Stimulated activated naive CD8-positive, alpha-beta T cell treated with anti-CD3 and anti-CD28 coated beads, Interleukin-15, amount 100 ng/mL, for 72 hours (primary cell): Measurements from ENCODE around the gene CTCF.

Source experiments
- ATAC-seq: fragments of 150-1000 bp; cut with Tn5 transposase; 2 replicates; pipeline ENCODE4 v1.10.0; 2021; ENCODE audit warnings: mild to moderate bottlenecking, moderate library complexity
- DNase-seq, 2 donors: peaks; one replicate each; pipeline ENCODE4 v3.0.0; 2021 to 2022
- H3K27ac Mint-ChIP-seq, 2 donors: one replicate each; pipeline ENCODE4 v1.8.0; 2022; ENCODE audit warnings: mild to moderate bottlenecking in 2 of 2, mixed read lengths in 2 of 2, moderate library complexity in 2 of 2
- H3K27me3 Mint-ChIP-seq: one replicate; pipeline ENCODE4 v1.8.0; 2022; ENCODE audit warnings: mixed read lengths
- H3K4me1 Mint-ChIP-seq: one replicate; pipeline ENCODE4 v1.8.0; 2022; ENCODE audit warnings: mild to moderate bottlenecking, mixed read lengths
- H3K4me3 Mint-ChIP-seq, 2 donors: one replicate each; pipeline ENCODE4 v1.8.0; 2022; ENCODE audit warnings: mild to moderate bottlenecking in 2 of 2, mixed read lengths in 2 of 2, moderate library complexity in 1 of 2
- H3K9me3 Mint-ChIP-seq, 2 donors: one replicate each; pipeline ENCODE4 v1.8.0; 2022; ENCODE audit warnings: mixed read lengths in 2 of 2

Gene CTCF

DNA sequence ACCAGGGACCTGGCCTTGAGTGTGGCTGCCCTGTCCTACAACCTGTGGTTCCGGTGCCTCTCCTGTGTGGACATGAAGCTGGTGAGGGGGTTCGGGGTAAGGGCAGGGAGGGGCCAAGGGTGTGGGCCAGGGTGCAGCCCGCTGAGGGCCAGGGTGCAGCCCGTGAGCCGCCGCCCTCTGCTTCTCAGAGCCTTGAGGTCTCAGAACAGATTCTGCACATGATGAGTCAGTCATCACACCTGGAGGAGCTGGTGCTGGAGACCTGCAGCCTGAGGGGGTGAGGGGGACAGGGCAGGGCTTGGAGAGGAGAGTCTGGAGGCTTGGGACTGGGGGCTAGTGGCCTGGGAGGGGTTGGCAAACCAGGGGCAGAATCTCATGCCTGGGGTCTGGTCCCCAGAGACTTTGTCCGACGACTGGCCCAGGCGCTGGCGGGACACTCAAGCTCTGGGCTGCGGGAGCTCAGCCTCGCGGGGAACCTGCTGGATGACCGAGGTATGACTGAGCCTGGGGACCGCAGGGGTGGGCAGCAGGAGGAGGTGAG is 84.9 kb downstream of the CTCF start:
- Mint-ChIP-seq H3K27ac (peak overlapping the region in 1 of 2 donors; percentile 76), H3K4me3 (peak overlapping the region in 1 of 2 donors; percentile 79), H3K9me3 (no peaks in the 10 kb centered on the region), H3K27me3 (no peaks in the 10 kb centered on the region), H3K4me1 (peaks cover 42% of the 10 kb centered on the region)
- no peak for DNase-seq
- no peak for ATAC-seq

DNA sequence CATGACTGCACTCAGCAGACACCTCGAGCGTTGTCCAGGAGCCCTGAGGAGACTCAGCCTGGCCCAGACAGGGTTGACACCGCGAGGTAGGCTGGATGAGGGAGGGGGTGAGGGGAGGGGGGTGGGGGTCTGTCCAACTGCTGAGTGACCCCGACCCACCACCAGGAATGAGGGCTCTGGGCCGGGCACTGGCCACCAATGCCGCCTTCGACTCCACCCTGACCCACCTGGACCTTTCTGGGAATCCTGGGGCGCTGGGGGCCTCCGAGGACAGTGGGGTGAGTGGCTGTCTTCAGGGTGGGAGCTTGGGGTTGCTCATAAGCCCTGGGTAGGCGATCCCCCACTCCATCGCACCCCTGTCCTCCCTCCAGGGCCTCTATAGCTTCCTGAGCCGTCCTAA is 85.4 kb downstream of the CTCF start:
- H3K4me1 Mint-ChIP-seq = peaks cover 43% of the 10 kb centered on the region
- peak overlapping the region in 1 of 2 donors; percentile 85 for H3K27ac Mint-ChIP-seq
- no peak for DNase-seq
- no peaks in the 10 kb centered on the region for H3K27me3 Mint-ChIP-seq
- no peak overlapping the region for H3K4me3 Mint-ChIP-seq
- ATAC-seq = no peak
- H3K9me3 Mint-ChIP-seq = no peaks in the 10 kb centered on the region

DNA sequence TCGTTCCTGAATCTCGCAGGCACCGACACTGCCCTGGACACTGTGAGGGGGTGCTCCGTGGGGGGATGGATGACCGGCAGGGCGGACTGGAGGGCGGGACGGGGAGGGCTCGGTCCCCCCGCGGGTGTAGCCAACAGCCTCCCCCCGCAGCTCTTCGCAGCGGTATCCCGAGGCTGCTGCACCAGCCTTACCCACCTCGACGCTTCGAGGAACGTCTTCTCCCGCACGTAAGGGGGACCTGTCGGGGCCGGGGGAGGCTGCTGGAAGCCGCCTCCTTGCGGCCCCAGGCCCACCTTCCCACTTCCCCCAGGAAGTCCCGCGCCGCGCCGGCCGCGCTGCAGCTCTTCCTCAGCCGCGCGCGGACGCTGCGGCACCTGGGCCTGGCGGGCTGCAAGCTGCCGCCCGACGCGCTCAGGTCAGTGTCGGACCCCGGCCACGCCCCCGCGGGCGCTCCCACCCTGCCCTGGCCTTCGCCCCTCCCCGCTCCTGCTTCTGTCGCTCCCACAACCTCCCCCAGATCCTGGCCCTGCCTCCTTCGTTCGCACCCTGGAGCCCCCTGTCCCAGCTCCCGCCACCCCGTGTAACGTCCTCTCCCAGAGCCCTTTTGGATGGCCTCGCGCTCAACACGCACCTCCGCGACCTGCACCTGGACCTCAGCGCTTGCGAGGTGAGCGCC is 85.9 kb downstream of the CTCF start:
- ATAC-seq = no peak
- H3K4me3 Mint-ChIP-seq = no peak overlapping the region
- peak overlapping the region in 1 of 2 donors; percentile 85 for H3K27ac Mint-ChIP-seq
- no peaks in the 10 kb centered on the region for H3K9me3 Mint-ChIP-seq
- peaks cover 43% of the 10 kb centered on the region for H3K4me1 Mint-ChIP-seq
- H3K27me3 Mint-ChIP-seq = no peaks in the 10 kb centered on the region
- DNase-seq = no peak

DNA sequence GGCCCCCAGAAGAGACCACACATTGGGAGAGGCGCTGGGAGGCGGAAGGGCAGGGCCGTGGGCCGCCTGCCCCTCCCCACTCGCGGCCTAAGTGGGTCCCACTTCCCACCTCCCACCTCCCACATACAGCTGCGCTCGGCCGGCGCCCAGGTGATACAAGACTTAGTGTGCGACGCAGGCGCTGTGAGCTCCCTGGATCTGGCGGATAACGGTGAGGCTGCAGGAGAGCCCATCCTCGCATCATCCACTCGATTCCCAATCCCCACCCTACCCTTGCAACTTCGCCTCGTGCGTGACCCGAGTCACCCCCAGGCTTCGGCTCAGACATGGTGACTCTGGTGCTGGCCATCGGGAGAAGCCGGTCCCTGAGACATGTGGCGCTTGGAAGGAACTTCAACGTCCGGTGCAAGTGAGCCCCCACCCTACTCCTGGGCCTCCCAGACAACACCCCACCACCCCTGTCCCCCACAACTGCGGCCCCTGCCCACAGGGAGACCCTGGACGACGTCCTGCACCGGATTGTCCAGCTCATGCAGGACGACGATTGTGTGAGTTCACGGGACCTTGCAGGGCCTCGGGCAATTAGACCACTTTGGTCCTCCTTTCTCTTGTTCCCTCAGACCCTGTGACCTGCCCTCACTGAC is 86.6 kb downstream of the CTCF start:
- Mint-ChIP-seq H3K4me1 (peaks cover 40% of the 10 kb centered on the region), H3K4me3 (no peak overlapping the region), H3K9me3 (no peaks in the 10 kb centered on the region), H3K27me3 (no peaks in the 10 kb centered on the region), H3K27ac (no peak overlapping the region)
- DNase-seq (no peak), ATAC-seq (no peak)

DNA sequence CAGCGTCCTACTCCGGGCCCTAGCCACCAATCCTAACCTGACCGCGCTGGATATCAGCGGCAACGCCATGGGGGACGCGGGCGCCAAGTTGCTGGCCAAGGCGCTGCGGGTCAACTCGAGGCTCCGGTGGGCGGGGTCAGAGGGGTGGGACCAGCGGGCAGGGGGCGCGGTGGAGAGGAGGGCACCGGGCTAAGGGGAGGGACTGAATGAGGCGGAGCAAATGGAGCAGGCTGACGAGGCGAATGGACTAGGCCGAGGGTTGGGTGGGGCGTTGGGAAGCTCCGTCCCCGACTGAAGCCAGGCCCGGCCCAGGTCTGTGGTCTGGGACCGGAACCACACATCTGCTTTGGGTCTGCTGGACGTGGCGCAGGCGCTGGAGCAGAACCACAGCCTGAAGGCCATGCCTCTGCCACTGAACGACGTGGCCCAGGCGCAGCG is 87.2 kb downstream of the CTCF start:
- Mint-ChIP-seq H3K9me3 (no peaks in the 10 kb centered on the region), H3K4me1 (peaks cover 34% of the 10 kb centered on the region), H3K27me3 (no peaks in the 10 kb centered on the region), H3K27ac (no peak overlapping the region), H3K4me3 (no peak overlapping the region)
- DNase-seq = no peak
- no peak for ATAC-seq

DNA sequence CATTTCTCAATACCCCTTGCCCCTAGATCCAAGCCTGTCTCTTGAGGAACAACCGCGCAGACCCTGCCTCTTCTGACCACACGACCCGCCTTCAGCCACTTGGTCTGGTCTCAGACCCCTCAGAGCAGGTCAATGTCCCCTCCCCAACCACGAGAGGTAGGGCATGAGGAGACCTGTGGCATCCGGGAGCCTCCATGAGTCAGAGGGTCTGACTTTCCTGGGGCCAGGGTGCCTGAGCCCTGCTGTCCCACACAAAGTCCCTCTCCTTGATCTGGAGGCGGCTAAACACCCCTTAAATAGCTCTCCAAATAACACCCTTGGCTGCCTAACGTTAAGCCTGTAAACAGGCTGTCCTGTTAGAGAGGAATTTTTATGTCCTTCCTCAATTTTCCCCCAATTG is 87.7 kb downstream of the CTCF start:
- no peaks in the 10 kb centered on the region for H3K9me3 Mint-ChIP-seq

DNA sequence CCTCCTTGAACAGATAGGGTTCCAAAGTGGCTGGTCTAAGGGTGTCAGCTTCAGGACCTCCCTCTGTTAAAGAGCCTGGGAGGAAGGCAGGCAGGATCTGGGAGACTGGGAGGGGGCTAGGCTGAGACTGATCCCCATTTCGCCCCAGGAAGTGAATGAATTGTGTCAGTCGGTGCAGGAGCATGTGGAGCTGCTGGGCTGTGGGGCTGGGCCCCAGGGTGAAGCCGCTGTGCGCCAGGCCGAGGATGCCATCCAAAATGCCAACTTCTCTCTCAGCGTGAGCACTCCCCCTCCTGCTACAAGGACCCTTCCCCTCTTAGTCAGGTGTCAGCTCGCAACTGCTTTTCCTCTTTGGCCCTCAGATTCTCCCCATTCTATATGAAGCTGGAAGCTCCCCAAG is 88.7 kb downstream of the CTCF start:
- H3K4me3 Mint-ChIP-seq = no peak overlapping the region
- no peak for DNase-seq
- H3K4me1 Mint-ChIP-seq = peaks cover 31% of the 10 kb centered on the region
- no peak overlapping the region for H3K27ac Mint-ChIP-seq
- no peaks in the 10 kb centered on the region for H3K27me3 Mint-ChIP-seq
- no peak for ATAC-seq
- H3K9me3 Mint-ChIP-seq = no peaks in the 10 kb centered on the region

More for the DNA sequence above, 87.7 kb downstream of the CTCF start:
- Mint-ChIP-seq H3K27me3 (no peaks in the 10 kb centered on the region), H3K4me3 (no peak overlapping the region), H3K4me1 (peaks cover 32% of the 10 kb centered on the region), H3K27ac (no peak overlapping the region)
- ATAC-seq (no peak), DNase-seq (no peak)

DNA sequence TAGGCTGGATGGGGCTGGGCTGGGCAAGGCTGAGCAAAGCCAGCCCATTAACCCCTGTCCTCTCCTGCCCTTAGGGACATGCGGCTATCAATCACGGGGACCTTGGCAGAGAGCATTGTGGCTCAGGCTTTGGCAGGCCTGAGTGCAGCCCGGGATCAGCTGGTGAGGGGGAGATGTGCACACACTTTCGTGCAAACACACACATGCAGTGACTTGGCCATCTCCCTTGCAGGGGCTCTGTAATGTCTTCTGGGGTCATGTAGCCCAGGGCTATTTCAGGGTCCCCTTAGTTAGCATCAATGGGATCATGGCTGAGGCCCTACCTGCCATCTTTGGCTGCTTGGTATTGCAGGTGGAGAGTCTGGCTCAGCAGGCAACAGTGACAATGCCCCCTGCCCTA is 89.5 kb downstream of the CTCF start:
- no peak for ATAC-seq
- Mint-ChIP-seq H3K27ac (peak overlapping the region in 1 of 2 donors; percentile 95), H3K9me3 (no peaks in the 10 kb centered on the region), H3K4me1 (peaks cover 23% of the 10 kb centered on the region), H3K4me3 (no peak overlapping the region), H3K27me3 (no peaks in the 10 kb centered on the region)
- DNase-seq = no peak

DNA sequence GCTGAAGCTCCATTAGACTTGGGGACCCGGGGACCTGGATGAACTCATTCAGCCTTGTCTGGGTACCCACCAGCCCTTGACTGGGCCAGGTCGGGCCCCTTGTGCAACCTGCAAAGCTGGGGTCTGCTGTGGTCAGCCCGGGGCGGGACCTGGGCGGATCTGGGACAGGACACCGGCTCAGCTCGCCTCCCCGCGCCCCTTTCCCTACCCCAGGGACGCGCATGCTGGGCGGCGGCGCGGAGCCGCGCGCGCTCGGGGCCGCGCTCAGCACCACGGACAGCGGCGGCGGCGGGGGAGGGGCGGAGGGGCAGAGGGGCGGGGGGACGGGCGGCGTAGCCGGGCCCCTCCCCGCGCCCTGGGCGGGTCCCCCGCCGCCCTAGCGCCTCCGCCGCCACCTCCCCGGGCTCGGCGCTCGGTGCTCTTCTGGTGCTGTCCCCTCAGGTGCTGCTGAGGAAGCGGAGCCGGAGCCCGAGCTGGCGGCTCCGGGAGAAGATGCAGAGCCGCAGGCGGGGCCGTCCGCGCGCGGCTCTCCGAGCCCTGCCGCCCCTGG is 90.3 kb downstream of the CTCF start:
- H3K9me3 Mint-ChIP-seq = no peaks in the 10 kb centered on the region

DNA sequence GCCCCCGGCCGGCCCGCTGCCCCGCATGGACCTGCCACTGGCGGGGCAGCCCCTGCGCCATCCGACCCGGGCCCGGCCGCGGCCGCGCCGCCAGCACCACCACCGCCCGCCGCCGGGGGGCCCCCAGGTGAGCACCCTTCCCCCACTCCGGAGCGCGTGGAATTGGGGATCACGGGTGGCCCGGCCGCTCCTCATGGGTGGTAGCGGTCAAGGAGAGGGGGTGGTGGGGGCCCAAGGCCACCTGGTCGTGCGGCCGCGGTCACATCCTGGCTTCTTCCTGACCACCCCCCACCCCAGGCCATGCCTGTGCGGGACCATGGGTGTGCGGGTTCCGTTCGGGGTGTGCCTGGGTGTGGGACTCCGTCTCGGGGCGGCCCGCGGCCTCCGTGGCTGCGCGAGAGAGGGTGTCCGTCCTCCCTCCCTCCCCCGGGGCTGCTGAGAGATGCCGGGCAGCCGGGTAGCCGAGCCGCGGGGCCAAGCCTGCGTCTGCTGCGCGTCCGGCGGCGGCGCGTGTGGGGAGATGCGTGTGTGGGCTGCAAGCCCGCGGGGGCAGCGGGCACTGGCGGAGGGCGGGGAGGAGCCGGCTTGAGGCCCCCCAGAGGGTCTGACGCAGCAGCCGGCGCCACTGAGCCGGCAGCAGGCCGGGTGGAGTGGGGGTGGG is 90.9 kb downstream of the CTCF start:
- H3K27ac Mint-ChIP-seq = no peak overlapping the region
- no peaks in the 10 kb centered on the region for H3K9me3 Mint-ChIP-seq
- ATAC-seq (peak; percentile 44), DNase-seq (no peak)
- H3K27me3 Mint-ChIP-seq = no peaks in the 10 kb centered on the region
- peaks cover 26% of the 10 kb centered on the region for H3K4me1 Mint-ChIP-seq
- no peak overlapping the region for H3K4me3 Mint-ChIP-seq

More for the DNA sequence above, 90.3 kb downstream of the CTCF start:
- Mint-ChIP-seq H3K27ac (no peak overlapping the region), H3K4me1 (peaks cover 20% of the 10 kb centered on the region), H3K4me3 (no peak overlapping the region), H3K27me3 (no peaks in the 10 kb centered on the region)
- DNase-seq (no peak), ATAC-seq (peak; percentile 47)

DNA sequence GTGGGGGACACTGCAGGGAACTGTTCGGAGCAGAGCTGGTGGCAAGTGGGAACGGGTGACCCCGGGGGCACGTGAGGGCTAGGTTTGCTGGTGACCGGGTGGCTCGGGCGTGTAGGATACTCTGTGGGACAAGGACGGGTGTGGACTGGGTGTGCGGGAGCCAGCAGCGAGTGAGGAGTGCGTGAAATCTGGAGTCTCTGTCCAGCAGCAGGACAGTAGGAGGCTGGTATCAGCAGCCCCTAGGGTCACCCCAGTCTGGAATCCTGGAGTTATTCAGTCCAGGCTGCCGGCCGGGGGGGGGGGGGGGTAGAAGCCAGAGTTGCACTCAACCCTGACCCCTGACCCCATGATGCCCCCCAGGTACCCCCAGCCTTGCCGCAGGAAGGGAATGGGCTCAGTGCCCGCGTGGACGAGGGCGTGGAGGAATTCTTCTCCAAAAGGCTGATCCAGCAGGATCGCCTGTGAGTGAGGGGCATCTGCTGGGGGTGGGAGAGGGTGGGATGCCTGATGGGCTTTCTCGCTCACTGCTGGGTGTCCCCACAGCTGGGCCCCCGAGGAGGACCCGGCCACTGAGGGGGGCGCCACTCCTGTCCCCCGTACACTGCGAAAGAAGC is 91.6 kb downstream of the CTCF start:
- H3K4me3 Mint-ChIP-seq = no peak overlapping the region
- H3K27me3 Mint-ChIP-seq = no peaks in the 10 kb centered on the region
- peak; percentile 8 for ATAC-seq
- H3K27ac Mint-ChIP-seq = no peak overlapping the region
- no peaks in the 10 kb centered on the region for H3K9me3 Mint-ChIP-seq
- peaks cover 32% of the 10 kb centered on the region for H3K4me1 Mint-ChIP-seq
- DNase-seq = no peak

DNA sequence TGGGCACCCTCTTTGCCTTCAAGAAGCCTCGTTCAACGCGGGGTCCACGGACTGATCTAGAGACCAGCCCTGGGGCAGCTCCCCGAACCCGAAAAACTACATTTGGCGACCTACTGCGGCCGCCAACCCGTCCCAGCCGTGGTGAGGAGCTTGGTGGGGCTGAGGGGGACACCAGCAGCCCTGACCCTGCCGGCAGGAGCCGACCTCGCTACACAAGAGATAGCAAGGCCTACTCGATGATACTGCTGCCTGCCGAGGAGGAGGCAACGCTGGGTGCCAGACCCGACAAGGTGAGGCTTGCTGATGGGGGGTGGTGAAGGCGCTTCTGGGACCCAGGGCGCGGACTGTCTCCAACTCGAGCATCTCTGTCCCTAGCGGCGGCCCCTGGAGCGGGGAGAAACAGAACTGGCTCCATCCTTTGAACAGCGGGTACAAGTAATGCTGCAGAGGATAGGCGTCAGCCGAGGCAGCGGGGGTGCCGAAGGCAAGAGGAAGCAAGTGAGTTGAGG is 92.1 kb downstream of the CTCF start:
- no peak for ATAC-seq
- Mint-ChIP-seq H3K9me3 (no peaks in the 10 kb centered on the region), H3K27me3 (no peaks in the 10 kb centered on the region), H3K27ac (no peak overlapping the region), H3K4me1 (peaks cover 38% of the 10 kb centered on the region), H3K4me3 (no peak overlapping the region)
- no peak for DNase-seq

DNA sequence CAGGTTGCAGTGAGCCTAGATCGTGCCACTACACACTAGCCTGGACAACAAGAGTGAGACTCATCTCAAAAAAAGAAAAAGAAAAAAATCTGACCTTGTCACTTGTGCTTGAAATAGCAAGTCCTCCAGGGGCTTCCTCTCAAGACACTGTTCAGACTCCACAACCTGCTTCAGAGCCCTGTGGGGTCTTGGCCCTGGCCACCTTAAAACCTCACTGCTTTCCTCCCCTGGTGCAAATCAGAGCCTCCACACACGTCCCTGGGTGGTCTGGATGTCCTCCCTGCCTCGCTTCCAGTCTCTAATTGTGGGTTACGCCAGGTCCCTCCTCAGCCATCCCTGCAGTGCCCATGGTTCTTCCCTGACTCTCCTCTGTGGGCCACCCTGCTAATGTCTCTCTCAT is 93.0 kb downstream of the CTCF start:
- Mint-ChIP-seq H3K9me3 (no peaks in the 10 kb centered on the region), H3K4me3 (no peak overlapping the region), H3K4me1 (peaks cover 42% of the 10 kb centered on the region), H3K27ac (peak overlapping the region; percentile 54 to 87), H3K27me3 (no peaks in the 10 kb centered on the region)
- no peak for DNase-seq
- ATAC-seq = no peak

DNA sequence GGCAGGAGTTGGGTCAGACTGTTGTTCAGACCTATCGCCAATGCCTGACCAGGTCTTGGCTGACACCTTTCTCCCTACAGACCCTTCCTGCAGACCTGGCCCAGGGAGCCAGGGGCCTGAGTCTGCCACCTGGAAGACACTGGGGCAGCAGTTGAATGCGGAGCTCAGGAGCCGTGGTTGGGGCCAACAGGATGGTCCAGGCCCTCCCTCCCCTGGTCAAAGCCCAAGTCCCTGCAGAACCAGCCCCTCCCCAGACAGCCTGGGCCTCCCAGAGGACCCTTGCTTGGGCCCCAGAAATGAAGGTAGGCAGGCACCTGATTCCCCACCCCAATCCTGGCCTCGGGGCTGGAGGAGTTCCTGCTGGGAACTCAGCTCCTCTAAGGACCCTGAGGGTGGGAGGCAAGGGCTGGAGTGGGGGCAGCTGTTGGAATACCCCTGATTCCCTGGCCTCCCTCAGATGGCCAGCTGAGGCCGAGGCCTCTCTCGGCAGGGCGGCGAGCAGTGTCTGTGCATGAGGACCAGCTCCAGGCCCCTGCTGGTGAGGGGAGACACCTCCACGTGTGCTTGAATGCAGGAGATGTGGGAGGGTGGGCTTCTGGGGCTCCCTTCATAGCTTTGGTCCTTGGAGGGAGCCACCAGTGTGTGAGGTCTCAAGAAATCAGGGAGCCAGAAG is 94.2 kb downstream of the CTCF start:
- Mint-ChIP-seq H3K9me3 (no peaks in the 10 kb centered on the region), H3K27me3 (no peaks in the 10 kb centered on the region), H3K4me3 (no peak overlapping the region), H3K4me1 (peaks cover 47% of the 10 kb centered on the region), H3K27ac (peak overlapping the region in 1 of 2 donors; percentile 27)
- ATAC-seq (no peak), DNase-seq (no peak)
